OCI-LY7 (cell line): Measurements from ENCODE around the gene OR4D5.

Source experiments
- EZH2phosphoT487 ChIP-seq: fragments of 200-600 bp; sonication (generic); IDR thresholded peaks from 2 replicates; pipeline ENCODE4 v1.6.1; 2018; ENCODE audit warnings: low read depth, borderline replicate concordance, mild to moderate bottlenecking, mixed run types, antibody characterized with exemption, low read length, moderate library complexity, mixed read lengths
- TF ChIP-seq, protein P1 (sequence below): fragments of 200-600 bp; sonication (generic); conservative IDR thresholded peaks from 2 replicates; pipeline ENCODE4 v1.5.1; 2014; ENCODE audit warnings: mild to moderate bottlenecking, antibody characterized with exemption, low read length, moderate library complexity, mixed read lengths

GRCh38 chr11:123924027-123924426, 15.4 kb upstream of the OR4D5 start:
- TF ChIP-seq, protein P1, sequence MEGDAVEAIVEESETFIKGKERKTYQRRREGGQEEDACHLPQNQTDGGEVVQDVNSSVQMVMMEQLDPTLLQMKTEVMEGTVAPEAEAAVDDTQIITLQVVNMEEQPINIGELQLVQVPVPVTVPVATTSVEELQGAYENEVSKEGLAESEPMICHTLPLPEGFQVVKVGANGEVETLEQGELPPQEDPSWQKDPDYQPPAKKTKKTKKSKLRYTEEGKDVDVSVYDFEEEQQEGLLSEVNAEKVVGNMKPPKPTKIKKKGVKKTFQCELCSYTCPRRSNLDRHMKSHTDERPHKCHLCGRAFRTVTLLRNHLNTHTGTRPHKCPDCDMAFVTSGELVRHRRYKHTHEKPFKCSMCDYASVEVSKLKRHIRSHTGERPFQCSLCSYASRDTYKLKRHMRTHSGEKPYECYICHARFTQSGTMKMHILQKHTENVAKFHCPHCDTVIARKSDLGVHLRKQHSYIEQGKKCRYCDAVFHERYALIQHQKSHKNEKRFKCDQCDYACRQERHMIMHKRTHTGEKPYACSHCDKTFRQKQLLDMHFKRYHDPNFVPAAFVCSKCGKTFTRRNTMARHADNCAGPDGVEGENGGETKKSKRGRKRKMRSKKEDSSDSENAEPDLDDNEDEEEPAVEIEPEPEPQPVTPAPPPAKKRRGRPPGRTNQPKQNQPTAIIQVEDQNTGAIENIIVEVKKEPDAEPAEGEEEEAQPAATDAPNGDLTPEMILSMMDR = no peak
- TF ChIP-seq EZH2phosphoT487 = no peak
